Subcutaneous adipose tissue (tissue), 4 donors: Measurements from ENCODE around the gene TNS3. TPM values are rescaled to one million over a fixed set of nuclear protein-coding genes. Genes with fewer than 3 reads are reported as not detected.

Experiments used
- CTCF ChIP-seq: fragments of 450-650 bp; IDR thresholded peaks from one replicate; pipeline ENCODE4 v1.5.1; 2016; ENCODE audit warnings: low read depth, mild to moderate bottlenecking, control low read depth, antibody characterized with exemption, moderate library complexity
- total RNA-seq, 4 donors: library from RNA; depleted of rRNA; stranded (reverse); fragments of >200 nt; gene quantifications; one replicate each; pipeline ENCODE4 v1.1.0, GENCODE V29; 2016

The TNS3 gene
- total RNA-seq, 4 donors from 2014 or later = 104 to 137 (median 110) TPM

GRCh38 chr7:47516985-47517600 lies 64.8 kb downstream of the TNS3 start:
- TF ChIP-seq CTCF = no peak

- TF ChIP-seq CTCF = no peak
Measured at GRCh38 chr7:47516386-47516785, 65.5 kb downstream of the TNS3 start.

- TF ChIP-seq CTCF = no peak
Measured at GRCh38 chr7:47515305-47515834, 66.5 kb downstream of the TNS3 start.

GRCh38 chr7:47514818-47515217 lies 67.1 kb downstream of the TNS3 start:
- no peak for TF ChIP-seq CTCF

GRCh38 chr7:47514367-47514766 lies 67.5 kb downstream of the TNS3 start:
- no peak for TF ChIP-seq CTCF

- TF ChIP-seq CTCF = no peak
Measured at GRCh38 chr7:47513741-47514241, 68.1 kb downstream of the TNS3 start.

GRCh38 chr7:47512481-47513176 lies 69.3 kb downstream of the TNS3 start:
- no peak for TF ChIP-seq CTCF
